ENCODE results near the gene FBXL13.

DNA sequence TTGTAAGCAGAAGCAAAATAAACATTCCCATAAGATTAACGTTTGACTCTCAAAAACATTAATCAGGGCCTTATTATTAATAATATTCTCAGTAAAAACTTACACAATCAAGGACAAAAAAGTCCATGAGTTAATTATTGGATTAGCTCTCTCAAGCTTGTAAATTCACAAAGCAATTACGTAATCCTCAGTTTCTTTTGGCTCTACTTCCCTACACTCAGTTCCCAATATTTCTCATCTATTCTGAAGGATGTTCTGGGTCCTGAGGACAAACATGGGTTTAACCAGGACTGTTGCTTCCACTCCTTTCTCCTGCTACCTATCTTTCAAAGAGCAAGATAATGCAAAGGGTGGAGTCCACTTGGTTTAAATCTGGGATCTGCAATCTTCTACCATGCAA is 15.1 kb downstream of the FBXL13 start:
- no peak for TF ChIP-seq EZH2 (IDR thresholded peaks at IDR 0.05; ENCODE audit: insufficient read depth, poor library complexity, severe bottlenecking)
- no peak for TF ChIP-seq EZH2phosphoT487 (IDR thresholded peaks at IDR 0.05; ENCODE audit: insufficient read depth, low read depth)

Data from GM23248 (cell line).